ENCODE results near the gene ARHGAP26. TPM values are rescaled to one million over a fixed set of nuclear protein-coding genes. Genes with fewer than 3 reads are reported as not detected.
"Not testable (repeated sequence)": the region's sequence is repeated elsewhere in the genome, so short reads cannot be mapped to it uniquely, and the experiment has no call there.

Gene ARHGAP26
- total RNA-seq, 1 donor from 2014 or later, result 36.7 TPM

- peak; percentile 21 for DNase-seq
Observed at GRCh38 chr5:143086908-143087637, 316.9 kb downstream of the ARHGAP26 start.

- not testable (repeated sequence) for DNase-seq
Observed at GRCh38 chr5:143088702-143089101, 318.5 kb downstream of the ARHGAP26 start.

- not testable (repeated sequence) for DNase-seq
Observed at GRCh38 chr5:143090044-143090443, 319.9 kb downstream of the ARHGAP26 start.

GRCh38 chr5:143092711-143093451, 322.7 kb downstream of the ARHGAP26 start:
- not testable (repeated sequence) for DNase-seq

GRCh38 chr5:143093452-143094086, 323.4 kb downstream of the ARHGAP26 start:
- no peak for DNase-seq

GRCh38 chr5:143094087-143094521, 323.9 kb downstream of the ARHGAP26 start:
- DNase-seq, result no peak

GRCh38 chr5:143094608-143095007, 324.4 kb downstream of the ARHGAP26 start:
- DNase-seq, result not testable (repeated sequence)

GRCh38 chr5:143101121-143101520, 330.9 kb downstream of the ARHGAP26 start:
- no peak for DNase-seq

GRCh38 chr5:143101725-143102386, 331.7 kb downstream of the ARHGAP26 start:
- DNase-seq, result no peak

- peak; percentile 29 for DNase-seq
Observed at GRCh38 chr5:143102411-143102810, 332.2 kb downstream of the ARHGAP26 start.

- DNase-seq, result peak; percentile 22
Observed at GRCh38 chr5:143105216-143105905, 335.2 kb downstream of the ARHGAP26 start.

GRCh38 chr5:143106174-143106573, 336.0 kb downstream of the ARHGAP26 start:
- DNase-seq, result peak; percentile 78

- no peak for DNase-seq
Observed at GRCh38 chr5:143108498-143109128, 338.4 kb downstream of the ARHGAP26 start.

- no peak for DNase-seq
Observed at GRCh38 chr5:143110591-143110990, 340.4 kb downstream of the ARHGAP26 start.

GRCh38 chr5:143111799-143112198, 341.6 kb downstream of the ARHGAP26 start:
- DNase-seq, result no peak

GRCh38 chr5:143113461-143113860, 343.3 kb downstream of the ARHGAP26 start:
- DNase-seq, result no peak

- DNase-seq, result no peak
Observed at GRCh38 chr5:143114481-143114880, 344.3 kb downstream of the ARHGAP26 start.

- peak; percentile 26 for DNase-seq
Observed at GRCh38 chr5:143115381-143115780, 345.2 kb downstream of the ARHGAP26 start.

- DNase-seq, result no peak
Observed at GRCh38 chr5:143116814-143117213, 346.6 kb downstream of the ARHGAP26 start.

- no peak for DNase-seq
Observed at GRCh38 chr5:143117821-143118220, 347.6 kb downstream of the ARHGAP26 start.

GRCh38 chr5:143118222-143118621, 348.0 kb downstream of the ARHGAP26 start:
- no peak for DNase-seq
